GM12892 (cell line): ENCODE data around the gene AMD1.

Experiments
- DNase-seq: peaks from one replicate; pipeline ENCODE4 v3.0.0; 2011; ENCODE audit not compliant: insufficient read length
- FAIRE-seq: peaks from 2 replicates; lab custom pipeline; 2011; peaks lifted over from hg19 to GRCh38; lab: Jason Lieb, UNC
- POLR2A ChIP-seq: IDR thresholded peaks from 2 replicates; pipeline ENCODE4 v1.6.1; 2011; ENCODE audit warnings: low read depth, low read length, control low read depth
- POLR2AphosphoS5 ChIP-seq: IDR thresholded peaks from 2 replicates; pipeline ENCODE4 v1.6.1; 2011; ENCODE audit warnings: low read depth, low read length, control low read depth
- TAF1 ChIP-seq: IDR thresholded peaks from 2 replicates; pipeline ENCODE4 v1.6.1; 2011; ENCODE audit warnings: low read depth, mild to moderate bottlenecking, control low read depth, low read length, borderline replicate concordance

AMD1 gene

DNA sequence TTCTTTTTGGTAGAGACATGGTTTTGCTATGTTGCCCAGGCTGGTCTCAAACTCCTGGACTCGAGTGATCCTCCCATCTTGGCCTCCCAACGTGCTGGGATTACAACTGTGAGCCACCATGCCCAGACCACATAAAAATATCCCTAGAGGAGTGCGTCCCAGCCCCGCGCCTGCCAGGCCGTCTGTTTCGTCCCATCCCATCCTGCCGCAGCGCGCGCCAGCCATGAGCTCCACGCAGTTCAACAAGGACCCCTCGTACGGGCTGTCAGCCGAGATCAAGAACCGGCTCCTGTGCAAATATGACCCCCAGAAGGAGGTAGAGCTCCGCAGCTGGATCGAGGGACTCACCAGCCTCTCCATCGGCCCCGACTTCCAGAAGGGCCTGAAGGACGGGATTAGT, 16.6 kb upstream of the AMD1 start:
- no peak for TF ChIP-seq POLR2AphosphoS5
- no peak for DNase-seq
- FAIRE-seq: no peak

DNA sequence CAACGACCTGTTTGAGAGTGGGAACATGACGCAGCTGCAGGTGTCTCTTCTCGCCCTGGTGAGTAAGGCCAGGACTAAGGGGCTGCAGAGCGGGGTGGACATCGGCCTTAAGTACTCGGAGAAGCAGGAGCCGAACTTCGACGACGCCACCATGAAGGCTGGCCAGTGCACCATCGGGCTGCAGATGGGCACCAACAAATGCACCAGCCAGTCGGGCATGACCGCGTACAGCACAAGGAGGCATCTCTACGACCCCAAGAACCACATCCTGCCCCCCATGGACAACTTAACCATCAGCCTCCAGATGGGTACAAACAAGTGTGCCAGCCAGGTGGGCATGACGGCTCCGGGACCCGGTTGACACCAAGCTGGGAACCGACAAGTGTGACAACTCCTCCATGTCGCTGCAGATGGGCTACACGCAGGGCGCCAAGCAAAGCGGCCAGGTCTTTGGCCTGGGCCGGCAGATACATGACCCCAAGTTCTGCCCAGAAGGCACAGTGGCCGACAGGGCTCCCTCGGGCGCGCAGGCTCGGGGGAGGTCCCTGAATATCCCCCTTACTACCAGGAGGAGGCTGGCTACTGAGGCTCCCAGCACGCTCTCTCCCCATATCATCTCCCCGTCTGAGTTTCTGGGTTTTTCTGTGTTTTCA, 15.9 kb upstream of the AMD1 start:
- no peak for FAIRE-seq
- no peak for DNase-seq
- TF ChIP-seq POLR2AphosphoS5 (no peak), POLR2A (no peak), TAF1 (no peak)

DNA sequence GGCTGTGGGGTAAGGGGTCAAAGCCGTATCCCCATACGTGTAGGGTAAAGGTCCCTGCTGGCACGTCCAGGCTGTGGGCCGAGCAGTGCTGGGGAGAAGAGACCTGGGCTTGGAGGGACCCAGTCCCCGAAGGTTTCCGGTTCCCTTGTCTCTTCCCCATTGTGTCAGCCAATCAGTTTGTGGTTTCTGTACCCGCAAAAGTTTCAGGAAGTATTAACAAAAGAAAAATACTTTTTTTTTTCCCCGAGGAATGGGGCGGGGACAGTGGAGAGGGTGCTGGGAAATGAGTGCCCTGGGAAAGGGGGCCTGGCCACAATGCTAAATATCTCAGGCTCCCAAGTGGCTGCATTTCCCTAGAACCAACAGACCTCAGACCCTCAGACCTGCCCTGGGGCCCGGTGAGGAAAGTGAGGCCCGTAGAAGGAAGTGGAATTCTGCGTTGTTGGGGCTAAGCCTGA, 15.2 kb upstream of the AMD1 start:
- DNase-seq: no peak

DNA sequence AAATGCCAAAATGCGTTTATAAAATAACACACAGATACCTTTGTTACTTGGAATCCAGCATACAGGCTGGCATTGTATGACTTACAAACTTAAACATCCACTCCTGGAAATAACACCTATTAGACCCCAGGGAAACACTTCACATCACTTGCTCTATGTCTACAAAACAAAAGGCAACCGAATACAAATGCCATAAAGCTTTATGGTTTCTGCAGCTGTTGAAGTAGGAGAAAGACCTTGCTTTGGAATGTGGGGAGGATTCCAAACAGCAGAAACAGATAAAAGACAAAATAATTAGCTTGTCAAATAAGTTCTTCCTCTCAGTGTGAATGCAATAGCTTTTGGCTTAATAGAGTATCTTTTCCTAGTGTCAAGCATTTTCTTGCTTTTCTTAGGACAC, 9.8 kb upstream of the AMD1 start:
- no peak for FAIRE-seq
- DNase-seq: no peak
- no peak for TF ChIP-seq POLR2AphosphoS5
- TF ChIP-seq POLR2A: no peak
- TF ChIP-seq TAF1: no peak

More for the DNA sequence above, 15.2 kb upstream of the AMD1 start:
- no peak for FAIRE-seq
- TF ChIP-seq POLR2A: no peak

DNA sequence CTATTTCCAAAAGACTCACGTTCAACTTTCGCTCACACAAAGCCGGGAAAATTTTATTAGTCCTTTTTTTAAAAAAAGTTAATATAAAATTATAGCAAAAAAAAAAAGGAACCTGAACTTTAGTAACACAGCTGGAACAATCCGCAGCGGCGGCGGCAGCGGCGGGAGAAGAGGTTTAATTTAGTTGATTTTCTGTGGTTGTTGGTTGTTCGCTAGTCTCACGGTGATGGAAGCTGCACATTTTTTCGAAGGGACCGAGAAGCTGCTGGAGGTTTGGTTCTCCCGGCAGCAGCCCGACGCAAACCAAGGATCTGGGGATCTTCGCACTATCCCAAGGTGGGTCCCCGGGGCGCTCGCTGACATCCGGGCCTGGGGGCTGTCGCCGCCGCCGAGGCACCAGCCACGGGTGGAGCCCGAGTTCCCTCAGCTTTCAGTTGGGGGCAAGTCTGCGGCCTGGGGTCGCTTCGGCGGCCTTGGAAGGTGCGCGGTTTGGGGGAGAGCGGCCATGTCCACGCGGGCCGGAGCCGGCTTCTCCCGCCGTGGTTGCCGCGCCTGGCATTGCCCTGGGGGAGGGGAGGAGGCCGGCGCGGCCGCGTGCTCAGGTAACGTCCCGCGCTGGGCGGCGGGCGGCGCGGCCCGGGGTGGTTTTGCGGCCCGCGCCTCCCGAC, 429 bp downstream of the AMD1 start:
- DNase-seq (no peak), FAIRE-seq (peak; percentile 60)
- no peak; the same call in 1 of the 2 replicates for TF ChIP-seq POLR2A
- TF ChIP-seq TAF1: no peak
- TF ChIP-seq POLR2AphosphoS5: no peak

DNA sequence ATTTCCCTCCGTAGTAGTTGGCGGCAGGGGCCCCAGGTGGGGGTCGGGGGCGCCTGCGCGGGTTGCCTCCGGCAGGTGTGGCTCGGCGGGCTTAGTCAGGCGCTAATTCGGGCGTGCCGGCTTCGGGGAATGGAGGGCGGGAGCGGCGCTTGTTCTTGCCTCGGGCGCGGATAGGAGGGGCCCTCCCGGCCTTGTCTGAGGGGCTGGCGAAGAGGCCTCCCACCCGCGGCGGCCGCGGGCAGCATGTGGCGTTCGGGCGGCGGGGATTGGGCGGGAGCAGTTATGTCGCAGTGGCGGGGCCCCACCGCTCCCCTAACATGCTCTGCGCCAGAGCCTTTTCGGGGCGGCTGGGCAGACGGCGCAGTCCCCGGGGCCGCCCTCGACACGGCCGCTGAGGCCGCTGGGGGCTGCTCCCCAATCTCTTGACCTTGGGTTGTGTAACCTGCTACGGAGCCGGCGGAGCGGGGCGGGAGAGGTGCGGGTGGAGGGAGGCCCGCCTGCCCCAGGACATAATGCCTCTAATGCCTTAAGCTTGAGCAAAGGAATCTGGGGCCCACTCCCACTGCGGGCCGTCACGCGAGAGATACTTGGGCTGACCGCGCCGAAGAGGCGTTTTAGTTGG, 1.1 kb downstream of the AMD1 start:
- FAIRE-seq (no peak), DNase-seq (no peak)
- no peak for TF ChIP-seq POLR2A
- no peak for TF ChIP-seq POLR2AphosphoS5
- no peak for TF ChIP-seq TAF1

DNA sequence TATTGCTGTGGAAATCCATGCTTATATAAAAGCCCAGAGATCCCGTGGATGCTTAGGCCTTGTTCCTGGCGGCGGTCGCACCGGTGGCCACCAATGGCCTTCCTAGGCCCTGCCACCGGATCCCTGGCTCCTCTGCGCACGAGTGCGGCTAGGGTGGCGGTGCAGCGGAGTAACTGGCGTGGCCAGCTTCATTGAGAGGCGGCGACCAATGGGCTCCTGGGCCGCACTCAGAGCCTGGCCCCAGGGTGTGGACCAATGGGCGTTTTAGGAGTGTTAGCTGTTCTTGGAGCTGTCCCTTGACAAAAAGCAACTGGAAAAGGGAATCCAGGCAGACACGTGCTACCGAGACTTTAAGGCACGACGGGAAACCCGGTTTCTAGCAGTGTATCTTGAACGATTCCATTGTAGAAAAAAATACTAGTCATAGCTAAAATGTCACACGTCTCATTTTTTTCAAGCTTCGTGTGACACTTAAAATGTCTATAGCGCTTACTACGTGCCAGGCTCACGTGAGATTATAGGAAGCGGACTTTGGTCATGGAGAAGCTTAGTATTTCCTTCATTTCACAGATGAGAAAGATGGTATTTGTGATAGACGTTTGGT, 1.7 kb downstream of the AMD1 start:
- DNase-seq: no peak
- peak; percentile 58 for FAIRE-seq
- peak; percentile 77 for TF ChIP-seq POLR2AphosphoS5
- peak; percentile 41; the same call in 1 of the 2 replicates for TF ChIP-seq TAF1
- TF ChIP-seq POLR2A: peak; percentile 80

DNA sequence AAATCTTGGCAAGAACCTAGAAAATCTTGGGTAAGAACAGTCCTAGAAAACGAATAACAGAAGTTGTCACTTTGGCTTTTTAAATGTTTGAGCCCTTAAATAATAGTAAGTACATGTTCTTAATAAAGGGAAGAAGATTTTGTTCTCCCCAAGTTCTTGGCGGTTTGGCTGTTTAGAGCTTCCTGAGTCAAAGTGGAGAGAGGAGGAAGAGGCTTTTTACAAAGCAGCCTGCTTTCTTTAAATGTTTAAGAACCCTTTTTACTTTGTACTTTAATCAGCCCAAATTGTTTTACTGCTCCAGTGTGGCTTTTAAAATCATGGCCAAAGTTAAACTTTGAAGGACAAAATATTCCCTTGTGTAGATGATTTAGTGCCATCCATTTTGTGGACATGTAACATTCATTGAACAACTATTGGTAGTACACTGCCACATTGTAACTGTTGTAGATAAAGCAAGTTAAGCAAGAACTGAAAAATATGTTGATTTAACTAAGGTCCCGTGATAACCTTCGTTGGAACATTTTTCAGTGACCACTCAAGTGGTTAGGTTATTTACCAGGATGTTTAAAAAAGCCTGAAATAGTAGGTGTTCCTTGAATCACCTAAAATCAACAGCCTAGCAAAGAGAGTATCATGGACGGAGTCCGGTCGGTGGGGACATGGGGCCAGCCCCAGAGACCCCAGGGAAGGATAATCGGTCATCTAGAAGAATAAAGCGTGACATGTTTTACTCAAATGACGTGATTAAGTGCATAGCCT, 2.4 kb downstream of the AMD1 start:
- FAIRE-seq (no peak), DNase-seq (no peak)
- no peak for TF ChIP-seq POLR2A
- TF ChIP-seq POLR2AphosphoS5: no peak
- no peak for TF ChIP-seq TAF1

DNA sequence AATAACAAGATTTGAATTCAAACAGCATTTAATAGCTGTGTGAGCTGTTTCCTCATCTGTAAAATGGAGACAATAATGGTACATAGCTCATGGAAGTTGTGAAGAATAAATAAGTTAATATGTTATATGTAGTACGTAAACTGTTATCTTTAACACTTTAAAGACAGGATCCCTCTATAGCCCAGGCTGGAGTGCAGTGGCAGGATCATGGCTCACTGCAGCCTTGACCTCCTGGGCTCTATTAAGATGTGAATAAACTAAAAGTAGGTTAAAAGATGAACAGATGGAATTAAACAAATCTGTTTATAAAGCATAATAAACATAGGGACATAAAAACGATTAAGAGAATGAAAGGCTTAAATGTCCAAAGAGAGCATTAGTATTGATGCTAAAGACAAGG, 3.0 kb downstream of the AMD1 start:
- no peak for FAIRE-seq
- no peak for TF ChIP-seq POLR2AphosphoS5
- TF ChIP-seq POLR2A: no peak

DNA sequence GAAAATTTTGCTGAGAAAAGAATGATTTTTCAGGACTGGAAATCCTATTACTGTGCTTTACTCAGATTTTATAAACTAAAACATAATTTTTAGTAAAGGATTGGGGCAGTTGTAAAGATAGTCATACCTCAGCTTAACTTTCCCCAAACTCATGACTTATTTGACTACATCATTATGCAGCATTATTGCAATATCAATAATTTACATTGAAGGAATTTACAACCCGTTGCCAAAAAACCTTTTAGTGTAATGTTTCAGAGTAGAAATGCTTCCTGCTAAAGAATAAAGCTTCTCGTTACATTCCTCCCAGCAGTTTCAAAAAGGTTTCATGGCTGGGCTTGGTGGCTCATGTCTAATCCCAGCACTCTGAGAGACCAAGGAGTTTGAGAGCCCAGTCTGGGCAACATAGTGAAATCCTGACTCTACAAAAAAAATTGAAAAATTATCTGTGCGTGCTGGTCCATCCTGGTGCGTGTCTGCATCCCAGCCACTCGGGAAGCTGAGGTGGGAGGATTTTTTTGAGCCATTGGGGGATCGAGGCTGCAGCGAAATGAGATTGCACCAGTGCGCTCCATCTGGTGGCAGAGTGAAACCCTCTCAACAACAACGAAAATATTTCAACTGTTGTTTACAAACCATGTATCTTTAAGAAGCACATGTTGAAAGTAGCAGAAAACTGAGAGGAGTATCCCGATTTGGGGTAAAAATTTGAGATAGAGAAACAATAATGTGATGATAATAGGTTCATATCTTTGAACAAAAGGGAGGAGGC, 4.4 kb downstream of the AMD1 start:
- peak; percentile 82 for FAIRE-seq

More for the DNA sequence above, 3.0 kb downstream of the AMD1 start:
- no peak for DNase-seq

More for the DNA sequence above, 4.4 kb downstream of the AMD1 start:
- no peak for DNase-seq
- TF ChIP-seq POLR2AphosphoS5: no peak
- no peak for TF ChIP-seq TAF1
- TF ChIP-seq POLR2A: no peak
